Omental fat pad (tissue), 4 donors: Measurements from ENCODE around the gene SLC9A8. TPM values are rescaled to one million over a fixed set of nuclear protein-coding genes. Genes with fewer than 3 reads are reported as not detected.
A peak's percentile ranks its signal among the peaks of the same experiment; 100 is the strongest.

ENCODE experiments used
- ATAC-seq: fragments of 150-250 bp; one replicate; pipeline ENCODE4 v1.9.1; 2016; ENCODE audit warnings: mild to moderate bottlenecking, moderate library complexity; ENCODE audit not compliant: low FRiP score
- DNase-seq: peaks from one replicate; pipeline ENCODE4 v3.0.0-alpha.2; 2019; ENCODE audit warnings: low spot score
- CTCF ChIP-seq, 3 donors: fragments of 450-650 bp; IDR thresholded peaks; one replicate each; pipeline ENCODE4 v1.5.1; 2016 to 2017; ENCODE audit warnings: antibody characterized with exemption in 3 of 3, mild to moderate bottlenecking in 3 of 3, moderate library complexity in 2 of 3
- total RNA-seq, 4 donors: library from RNA; depleted of rRNA; stranded (reverse); fragments of >200 nt; gene quantifications; one replicate each; pipeline ENCODE4 v1.1.0, GENCODE V29; 2016

The SLC9A8 gene
- total RNA-seq, 4 donors from 2014 or later, result 8.0 to 13.3 (median 10.7) TPM

GRCh38 chr20:49886571-49887213, 74.1 kb downstream of the SLC9A8 start:
- no peak for DNase-seq
- TF ChIP-seq CTCF (IDR thresholded peaks at IDR 0.05), result no peak
- no peak for ATAC-seq

DNA sequence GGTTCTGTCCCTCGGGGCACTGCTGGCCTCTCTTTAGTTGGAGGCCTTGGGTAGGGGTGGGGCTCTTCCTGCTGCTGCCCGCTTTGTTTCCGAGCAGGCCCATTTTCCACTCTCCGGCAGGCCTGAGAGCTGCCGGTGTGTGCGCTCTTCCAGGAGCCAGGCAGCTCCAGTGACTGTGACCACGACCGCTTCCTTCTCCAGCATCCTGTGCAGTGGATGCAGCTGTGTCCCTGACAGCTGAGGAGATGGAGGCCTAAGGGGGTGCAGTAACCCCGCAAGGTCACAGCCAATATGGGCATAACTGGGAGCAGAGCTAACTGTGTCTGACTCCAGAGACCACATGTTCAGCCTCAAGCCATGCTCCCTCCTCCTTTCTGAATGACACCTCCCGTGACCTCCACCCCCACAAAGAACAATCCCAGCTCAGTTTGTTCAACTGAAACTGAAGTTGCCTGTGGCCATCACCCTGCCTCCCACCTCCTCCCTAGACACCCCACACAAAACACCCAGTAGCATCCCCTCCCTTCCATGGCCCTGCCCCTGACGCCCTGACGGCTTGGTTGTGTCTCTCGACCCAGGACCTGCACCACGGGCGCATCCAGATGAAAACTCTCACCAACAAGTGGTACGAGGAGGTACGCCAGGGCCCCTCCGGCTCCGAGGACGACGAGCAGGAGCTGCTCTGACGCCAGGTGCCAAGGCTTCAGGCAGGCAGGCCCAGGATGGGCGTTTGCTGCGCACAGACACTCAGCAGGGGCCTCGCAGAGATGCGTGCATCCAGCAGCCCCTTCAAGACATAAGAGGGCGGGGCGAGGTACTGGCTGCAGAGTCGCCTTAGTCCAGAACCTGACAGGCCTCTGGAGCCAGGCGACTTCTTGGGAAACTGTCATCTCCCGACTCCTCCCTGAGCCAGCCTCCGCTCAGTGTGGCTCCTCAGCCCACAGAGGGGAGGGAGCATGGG, 74.9 kb downstream of the SLC9A8 start:
- DNase-seq, result no peak
- no peak for TF ChIP-seq CTCF (IDR thresholded peaks at IDR 0.05)
- no peak for ATAC-seq

DNA sequence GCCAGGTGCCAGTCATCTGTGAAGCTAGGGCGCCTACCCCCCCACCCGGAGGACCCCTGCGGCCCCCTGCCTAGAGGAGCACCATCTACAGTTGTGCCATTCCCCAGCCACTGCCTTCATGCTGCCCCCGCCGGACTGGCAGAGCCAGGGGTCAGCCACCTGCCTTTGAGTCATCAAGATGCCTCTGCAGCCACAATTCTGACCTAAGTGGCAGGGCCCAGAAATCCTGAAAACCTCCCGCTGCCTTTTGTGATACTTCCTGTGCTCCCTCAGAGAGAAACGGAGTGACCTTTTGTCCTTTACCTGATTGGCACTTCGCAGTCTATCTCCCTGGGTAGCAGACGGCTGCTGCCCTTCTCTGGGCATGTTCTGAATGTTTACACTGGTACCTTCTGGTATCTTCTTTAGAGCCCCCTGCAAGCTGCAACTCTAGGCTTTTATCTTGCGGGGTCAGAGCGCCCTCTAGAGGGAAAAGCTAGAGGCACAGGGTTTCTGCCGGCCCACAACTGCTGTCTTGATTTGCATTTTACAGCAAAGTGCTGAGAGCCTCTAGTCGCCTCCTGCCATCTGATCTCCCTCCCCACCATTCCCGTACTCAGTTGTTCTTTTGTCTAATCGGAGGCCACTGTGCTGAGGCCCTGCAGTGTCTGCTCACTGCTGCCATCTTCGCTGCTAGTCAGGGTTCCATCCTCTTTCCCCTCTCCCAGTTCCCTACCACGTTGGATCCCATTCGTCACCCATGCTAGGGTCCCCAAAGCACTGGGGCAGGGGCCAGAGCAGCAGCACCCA, 75.8 kb downstream of the SLC9A8 start:
- DNase-seq, result peak; percentile 19
- no peak for ATAC-seq
- no peak for TF ChIP-seq CTCF (IDR thresholded peaks at IDR 0.05)

DNA sequence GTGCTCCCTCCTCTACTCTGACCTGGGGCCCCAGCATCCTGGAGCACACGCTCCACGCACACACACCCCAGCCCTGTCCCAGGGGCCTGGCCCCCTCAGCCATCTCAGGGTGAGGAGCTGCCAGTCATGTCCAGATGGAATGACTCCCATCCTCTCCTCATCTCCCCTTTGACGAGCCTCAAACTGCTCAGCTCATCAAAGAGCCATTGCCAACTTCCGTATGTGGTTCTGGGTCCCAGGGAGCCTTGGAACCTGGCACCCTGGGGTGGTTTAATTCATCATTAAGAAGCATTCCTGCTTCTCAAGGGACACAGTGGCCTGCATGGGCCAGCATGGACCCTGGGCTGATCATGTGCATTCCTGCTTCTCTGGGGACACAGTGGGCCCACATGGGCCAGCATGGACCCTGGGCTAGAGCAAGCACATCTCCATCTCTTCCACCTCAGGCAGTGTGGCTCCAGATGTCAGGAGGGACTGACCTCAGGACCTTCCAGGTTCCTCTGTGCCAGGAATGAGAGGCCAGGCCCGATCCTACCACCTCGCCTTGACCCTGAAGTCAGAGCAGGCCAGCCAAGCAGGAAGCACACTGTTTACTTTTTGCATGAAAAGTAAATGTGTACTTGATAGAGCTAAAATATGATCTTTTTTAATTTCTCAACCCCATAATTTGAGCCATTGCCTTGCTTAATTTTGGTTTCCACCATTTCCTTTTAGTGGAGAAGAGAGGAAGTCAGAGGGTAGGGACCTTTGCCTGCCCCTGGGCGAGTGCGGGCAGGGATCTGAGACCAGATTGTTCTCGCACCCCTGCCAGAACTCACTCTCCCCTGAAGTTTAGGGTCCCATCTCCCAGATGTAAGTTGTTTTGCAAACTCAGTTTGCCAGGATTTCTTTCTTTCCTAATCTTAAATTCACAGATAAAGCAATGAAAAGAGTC, 76.6 kb downstream of the SLC9A8 start:
- TF ChIP-seq CTCF (IDR thresholded peaks at IDR 0.05), result no peak
- ATAC-seq, result no peak
- peak; percentile 18 for DNase-seq

DNA sequence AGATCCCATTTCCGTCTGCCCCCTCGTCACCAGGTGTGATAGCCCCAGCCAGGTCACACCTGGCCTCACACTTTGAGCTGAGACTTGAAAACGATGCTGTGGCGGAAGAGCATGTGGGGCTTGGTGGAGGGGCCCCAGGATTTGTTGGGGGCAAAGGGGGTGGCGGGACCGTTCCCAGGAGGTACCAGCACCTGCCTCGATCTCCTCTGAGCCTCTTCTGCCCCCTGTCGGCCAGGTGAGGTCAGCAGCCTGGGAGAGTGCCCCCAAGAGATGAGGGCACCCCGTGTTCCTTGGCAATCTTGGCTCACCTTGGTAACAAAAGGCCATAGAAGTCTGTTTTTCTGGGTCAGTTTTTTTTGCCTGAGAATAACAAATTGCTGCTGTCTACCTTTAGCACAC, 77.3 kb downstream of the SLC9A8 start:
- peak; percentile 9 for DNase-seq
- TF ChIP-seq CTCF (IDR thresholded peaks at IDR 0.05), result no peak
- no peak for ATAC-seq
